GM11168 (cell line): ENCODE results near the gene PSMD1.
"Not testable (repeated sequence)": the region's sequence is repeated elsewhere in the genome, so short reads cannot be mapped to it uniquely, and the experiment has no call there.

Source experiments
- in situ Hi-C: fragments of 300-500 bp; cut with MboI; formaldehyde crosslinking; loops from one replicate; pipeline ENCODE4 v1.12.0; 2022; ENCODE audit warnings: low sequenced_read_pairs; ENCODE audit not compliant: unreplicated experiment

PSMD1 gene

GRCh38 chr2:231177156-231178025, 120.7 kb downstream of the PSMD1 start:
- in situ Hi-C loops, result no loop called here

DNA sequence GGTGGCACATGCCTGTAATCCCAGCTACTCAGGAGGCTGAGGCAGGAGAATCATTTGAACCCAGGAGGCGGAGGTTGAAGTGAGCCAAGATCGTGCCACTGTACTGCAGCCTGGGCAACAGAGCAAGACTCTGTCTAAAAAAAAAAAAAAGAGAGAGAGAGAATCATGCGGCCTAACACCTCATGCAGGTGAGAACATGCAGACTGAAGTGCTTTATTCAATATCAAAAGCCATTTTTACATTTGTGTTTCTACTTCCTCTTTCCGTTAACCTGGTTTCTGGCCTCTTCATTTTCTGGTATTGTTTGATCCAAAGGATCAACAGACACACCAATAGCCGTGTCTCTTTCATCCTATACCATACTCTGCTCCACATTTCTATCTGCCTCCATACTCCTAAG, 122.1 kb downstream of the PSMD1 start:
- in situ Hi-C loops, result not testable (repeated sequence)

DNA sequence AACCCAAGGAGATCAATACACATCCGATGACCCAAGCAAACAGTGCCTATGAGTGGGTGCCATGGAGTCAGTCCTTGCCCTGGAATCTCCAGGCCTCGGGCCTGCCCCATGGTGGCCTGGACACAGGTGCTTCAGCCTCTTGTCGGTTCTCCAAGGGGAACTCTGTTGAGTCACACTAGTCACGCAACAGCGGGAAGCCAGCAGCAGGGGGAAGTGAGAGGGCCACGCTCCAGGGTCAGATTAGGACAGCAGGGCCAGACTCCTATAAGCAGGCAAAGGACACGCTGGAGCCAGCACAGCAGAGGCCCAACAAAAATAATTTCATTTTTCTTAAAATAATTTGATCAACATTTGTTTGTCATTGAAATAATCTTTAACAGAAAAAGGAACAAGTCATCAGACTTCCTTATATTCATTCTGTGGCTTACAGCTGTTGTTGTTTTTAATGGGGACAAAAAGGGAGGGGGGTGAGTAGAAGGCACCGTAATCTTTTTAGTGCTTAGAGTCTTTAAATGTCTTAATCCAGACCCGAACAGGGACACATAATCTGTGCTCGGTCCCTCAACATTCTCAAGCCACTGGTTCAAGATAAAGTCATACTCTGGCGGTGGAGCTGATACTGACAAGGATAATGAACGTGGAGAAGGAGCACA, 125.3 kb downstream of the PSMD1 start:
- in situ Hi-C loops, result no loop called here

DNA sequence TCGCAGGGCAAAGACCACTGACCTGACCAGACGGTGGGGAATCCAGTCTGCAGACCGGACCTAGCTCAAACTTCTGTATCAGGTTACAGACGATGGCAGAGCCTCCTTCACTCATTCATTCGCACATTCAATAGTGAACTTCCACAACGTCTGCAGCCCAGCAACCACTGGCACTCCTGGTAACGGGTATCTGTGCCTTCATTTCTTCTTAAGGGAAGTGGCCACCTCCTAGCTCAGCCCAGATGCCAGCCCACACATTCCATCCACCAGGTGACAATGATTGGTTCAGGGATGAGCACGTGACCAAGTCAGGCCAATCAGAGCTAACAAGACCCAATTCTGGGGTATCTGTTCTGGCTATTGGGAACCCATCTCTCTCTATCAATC, 125.8 kb downstream of the PSMD1 start:
- in situ Hi-C loops, result no loop called here

DNA sequence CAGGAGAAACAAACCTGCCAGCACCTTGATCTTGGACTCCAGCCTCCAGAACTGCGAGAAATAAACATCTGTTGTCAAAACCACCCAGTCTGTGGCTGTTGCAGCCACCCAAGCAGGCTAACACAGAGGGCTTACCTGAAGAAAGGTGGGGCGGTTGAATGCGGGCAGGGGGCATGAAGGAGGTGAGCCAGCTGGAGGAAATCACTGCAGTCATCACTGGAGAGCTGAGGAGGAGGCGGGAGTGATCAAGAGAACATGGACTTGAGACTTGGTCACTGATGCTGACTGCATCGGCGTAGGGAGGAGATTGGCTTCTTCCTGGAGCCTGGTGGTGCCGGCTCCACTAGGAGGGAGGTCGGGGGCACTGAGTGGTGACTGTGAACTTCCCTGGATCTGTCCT, 127.2 kb downstream of the PSMD1 start:
- in situ Hi-C loops, result no loop called here

DNA sequence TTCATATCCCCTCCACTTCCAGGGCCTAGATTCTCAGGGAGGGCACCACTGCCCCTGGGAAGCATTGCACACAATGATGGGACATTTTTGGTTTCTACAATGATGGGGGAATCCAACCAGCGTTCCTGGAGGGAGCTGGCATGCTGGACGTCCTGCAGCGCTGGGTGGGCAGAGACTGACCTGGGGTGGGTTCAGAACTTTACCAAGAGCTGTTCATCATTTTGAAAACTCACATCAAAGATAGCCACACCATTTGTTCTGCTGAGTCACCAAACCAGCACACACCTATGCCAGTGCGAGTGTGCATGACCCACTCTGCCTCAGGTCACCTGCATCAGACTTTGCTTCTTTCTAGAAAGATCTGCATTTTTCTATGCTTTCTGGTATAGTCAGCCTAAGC, 127.7 kb downstream of the PSMD1 start:
- in situ Hi-C loops, result no loop called here

DNA sequence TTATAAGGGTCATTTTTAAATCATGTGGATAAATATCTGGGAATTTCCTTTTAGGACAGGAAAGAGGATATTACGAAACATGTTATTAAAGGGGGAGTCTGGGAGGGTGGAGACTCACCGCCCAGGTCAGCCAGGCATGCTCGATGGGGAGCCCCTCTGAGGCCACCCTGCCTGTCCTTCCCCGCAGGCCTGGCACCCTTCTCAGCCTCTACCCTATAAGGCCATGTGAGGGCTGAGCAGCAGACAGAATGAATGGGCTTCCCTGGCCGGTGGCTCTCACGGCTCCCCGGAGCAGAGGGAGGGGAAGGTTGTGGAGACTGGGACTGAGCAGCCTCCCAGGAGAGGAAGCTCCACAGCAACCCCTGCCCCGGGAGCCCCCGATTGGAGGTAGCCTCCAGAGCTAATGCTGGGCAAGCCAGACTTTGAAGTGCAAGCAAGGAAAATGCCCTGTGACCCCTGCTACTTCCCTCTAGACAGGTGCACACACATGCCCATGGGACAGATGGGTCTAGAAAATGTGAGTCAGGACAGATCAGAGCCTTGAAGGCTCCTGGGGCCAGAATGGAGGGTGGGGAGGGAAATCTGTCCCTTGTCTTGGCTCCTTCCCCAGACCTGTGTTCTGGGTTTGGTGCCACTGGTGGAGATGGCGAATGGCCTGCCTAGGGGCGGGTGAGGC, 128.5 kb downstream of the PSMD1 start:
- in situ Hi-C loops, result no loop called here

GRCh38 chr2:231185886-231186285, 129.2 kb downstream of the PSMD1 start:
- in situ Hi-C loops, result no loop called here

DNA sequence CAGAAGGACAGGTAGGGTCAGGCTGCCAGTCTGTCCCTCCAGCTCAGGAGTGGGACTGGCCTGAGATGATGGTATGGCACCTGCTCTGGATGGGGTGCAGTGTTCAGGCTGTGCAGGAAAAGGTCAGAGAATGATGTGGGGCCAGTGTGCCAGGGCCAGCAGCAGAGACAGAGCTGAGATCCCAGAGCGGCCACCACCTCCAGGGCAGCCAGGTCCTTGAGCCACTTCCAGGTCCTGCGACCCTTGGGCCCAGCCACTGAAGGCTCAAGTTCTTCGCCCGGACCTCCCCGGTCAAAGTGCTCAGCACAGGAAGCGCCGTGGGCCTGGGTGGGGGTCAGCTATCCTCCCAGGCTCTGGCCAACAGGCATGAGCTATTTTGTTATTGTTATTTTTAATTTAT, 129.7 kb downstream of the PSMD1 start:
- in situ Hi-C loops, result no loop called here

- in situ Hi-C loops, result no loop called here
These were observed 131.3 kb downstream of the PSMD1 start for GRCh38 chr2:231187736-231188505.

- in situ Hi-C loops, result no loop called here
These were observed 132.0 kb downstream of the PSMD1 start for GRCh38 chr2:231188506-231189170.

DNA sequence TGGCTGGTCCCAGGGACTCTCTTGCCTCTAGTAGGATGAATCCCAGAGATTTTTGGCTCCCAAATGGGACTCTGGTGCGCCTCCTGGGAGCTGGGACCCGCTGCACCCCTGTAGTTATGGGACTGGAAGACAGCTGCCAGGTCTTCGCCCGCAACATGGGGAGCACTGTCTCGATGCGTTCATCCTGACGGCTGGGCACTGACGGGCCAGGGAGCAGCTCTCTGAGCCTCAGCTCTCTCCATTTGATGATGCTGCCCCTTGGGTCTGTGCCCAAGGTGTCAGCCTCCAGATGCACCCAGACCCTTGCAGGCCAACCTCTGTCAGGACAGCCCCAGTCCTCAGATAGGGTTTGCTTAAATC, 132.5 kb downstream of the PSMD1 start:
- in situ Hi-C loops, result no loop called here

DNA sequence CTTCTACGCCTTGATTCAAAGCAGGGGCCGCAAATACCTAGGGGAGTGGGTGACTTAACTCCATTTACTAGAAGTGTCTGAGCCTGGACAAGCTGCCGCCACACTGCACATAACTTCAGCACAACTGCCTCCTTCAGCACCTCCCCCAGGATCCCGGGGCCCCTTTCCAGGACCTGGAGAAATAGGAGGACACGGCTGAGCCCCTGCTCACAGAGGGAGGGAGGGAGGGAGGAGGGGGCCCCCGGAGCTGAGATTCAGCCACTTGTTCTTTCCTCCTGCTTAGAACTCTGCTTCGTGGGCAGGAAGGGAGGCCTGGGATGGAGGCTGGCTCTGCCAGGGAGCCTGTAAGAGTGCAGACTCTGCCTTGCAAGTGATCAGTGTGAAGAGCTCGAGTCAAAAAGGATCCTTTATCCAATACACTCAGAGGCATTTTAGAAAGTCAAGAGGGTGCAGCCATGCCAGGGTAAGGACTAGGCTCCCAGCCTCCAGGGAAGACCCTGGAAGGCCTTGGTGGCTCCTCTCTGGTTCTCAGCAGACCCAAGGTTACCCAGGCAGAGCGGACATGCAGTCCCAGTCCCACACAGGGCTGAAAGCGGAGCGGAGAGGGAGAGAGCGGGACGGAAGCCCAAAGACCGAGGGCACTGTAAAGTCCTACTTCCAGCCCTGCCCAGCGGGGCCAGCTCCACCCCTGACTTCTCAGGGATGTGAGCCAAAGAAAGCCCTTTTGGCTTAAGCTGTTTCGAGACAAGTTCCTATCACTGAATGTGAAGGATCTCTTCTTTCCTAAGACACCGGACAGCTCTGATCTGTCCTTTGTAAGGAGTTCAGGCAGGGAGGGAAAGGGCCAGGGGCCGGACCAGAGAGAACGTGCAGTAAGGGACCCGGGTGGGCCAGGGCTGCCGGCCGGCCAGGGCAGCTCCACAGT, 133.2 kb downstream of the PSMD1 start:
- in situ Hi-C loops, result no loop called here

DNA sequence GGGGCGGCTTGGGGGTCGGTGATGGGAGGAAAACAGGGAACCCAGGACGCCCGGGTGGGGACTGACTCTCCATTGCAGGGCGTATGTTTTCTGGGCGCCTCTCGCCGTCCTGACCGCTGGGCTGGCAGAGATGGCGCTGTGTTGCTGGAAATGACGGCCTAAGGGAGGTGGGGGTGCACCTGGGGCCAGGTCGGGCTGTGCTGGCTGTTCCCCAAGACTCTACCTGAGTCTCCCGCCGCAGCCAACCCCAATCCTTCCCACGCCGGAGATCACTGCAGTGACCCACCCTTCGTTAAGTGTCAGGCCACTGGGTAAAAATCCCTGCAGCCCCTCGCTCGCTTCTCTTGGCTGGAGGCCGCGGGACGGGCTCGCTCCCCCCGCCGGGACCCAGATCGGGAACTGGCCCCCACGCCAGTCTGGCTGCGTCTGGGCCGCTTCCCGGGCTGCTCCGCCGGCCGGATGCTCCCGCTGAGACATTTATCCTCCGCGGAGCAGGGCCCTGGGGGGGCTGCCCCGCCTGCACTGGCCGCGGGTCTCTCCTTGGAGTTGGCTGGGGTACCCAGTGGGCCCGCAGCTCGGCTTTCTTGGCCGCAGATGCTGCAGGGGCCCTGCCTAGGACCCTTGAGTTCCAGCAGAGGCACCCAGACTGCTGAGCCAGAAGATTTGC, 134.0 kb downstream of the PSMD1 start:
- in situ Hi-C loops, result no loop called here

DNA sequence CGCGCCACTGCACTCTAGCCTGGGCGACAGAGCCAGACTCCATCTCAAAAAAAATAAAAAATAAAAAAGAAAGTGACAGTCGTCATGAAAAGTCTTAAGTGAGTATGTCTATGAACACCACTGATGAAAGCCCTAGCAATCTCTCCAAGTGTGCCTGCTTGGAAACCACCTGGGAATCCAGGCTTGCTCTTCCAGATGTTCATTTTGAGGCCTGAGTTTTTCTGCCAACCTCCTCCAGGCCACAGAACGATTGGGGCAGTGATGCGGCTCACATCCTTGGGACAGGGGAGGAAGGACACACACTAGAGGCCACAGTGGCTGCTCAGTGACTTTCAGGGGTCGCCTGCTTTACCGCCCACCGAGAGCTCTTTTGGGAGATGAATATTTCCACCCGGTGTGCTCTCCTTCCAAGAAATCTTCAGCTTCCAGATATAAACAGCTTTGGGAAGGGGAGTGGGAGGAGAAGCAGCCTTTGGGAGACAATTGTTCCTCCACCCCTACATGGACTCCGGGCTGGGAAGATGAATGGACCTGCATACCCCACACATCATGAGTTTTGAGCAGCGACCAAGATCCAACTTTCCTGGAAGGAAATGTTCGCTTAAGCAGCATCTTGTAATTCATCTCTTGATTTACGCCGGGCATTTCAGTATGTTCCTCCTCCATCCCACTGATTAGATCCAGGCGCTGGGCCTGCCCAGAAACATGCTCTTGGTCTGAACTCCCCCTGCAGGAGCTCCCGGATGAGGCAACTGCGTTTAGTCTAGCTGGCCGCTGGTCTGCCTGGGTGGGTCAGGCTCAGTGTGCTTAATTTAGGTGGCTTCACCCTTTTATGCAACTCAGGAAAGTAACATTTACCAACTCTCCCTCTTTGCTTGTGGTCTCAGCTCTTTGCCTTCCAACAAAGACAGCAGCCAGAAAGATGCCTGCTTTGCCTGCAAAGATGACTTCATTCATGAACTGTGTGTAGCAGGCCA, 135.5 kb downstream of the PSMD1 start:
- in situ Hi-C loops, result no loop called here

DNA sequence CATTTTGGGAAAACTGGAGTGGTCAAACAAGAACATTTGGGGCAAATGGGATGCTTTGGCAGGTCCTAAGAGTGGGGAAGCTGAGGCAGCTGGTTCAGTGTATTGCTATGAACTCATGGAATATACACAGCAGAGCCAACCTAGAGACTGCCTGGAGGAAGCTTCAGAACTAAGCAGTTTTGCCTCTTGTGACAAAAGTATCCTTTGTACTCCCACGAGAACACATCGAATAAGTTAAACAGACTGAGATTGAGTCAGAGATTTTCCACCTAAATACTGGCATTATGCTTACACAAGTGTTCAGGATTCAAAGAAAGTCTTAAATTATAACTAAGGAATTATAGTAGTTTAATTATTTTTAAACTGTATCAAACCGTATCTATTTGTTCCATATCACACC, 136.5 kb downstream of the PSMD1 start:
- in situ Hi-C loops, result no loop called here

GRCh38 chr2:231196592-231196991, 139.9 kb downstream of the PSMD1 start:
- in situ Hi-C loops, result no loop called here
